Measurements from ENCODE around the gene UBE2V1. TPM values are rescaled to one million over a fixed set of nuclear protein-coding genes. Genes with fewer than 3 reads are reported as not detected.

Gene UBE2V1
- total RNA-seq, 2 donors from 2014 or later, result 47.1 to 64.7 TPM

GRCh38 chr20:50073500-50073899, 39.5 kb downstream of the UBE2V1 start:
- no peak for DNase-seq (ENCODE audit: low spot score)
- no peaks in the 10 kb centered on the region for H3K9me3 ChIP-seq
- 86% methylated on average over 2 of the region's 2 CpGs for WGBS
- H3K4me1 ChIP-seq (replicated peaks), result no peaks in the 10 kb centered on the region
- intact Hi-C loops (cut with DNase I), result no loop called here
- TF ChIP-seq POLR2A (IDR thresholded peaks at IDR 0.05) (no peak), CTCF (IDR thresholded peaks at IDR 0.05) (no peak), POLR2AphosphoS5 (IDR thresholded peaks at IDR 0.05) (no peak)
- H3K27me3 ChIP-seq (replicated peaks; ENCODE audit: insufficient read depth), result no peaks in the 10 kb centered on the region
- no peak overlapping the region for H3K27ac ChIP-seq
- no peaks in the 10 kb centered on the region for H3K36me3 ChIP-seq
- no peak overlapping the region for H3K4me3 ChIP-seq

GRCh38 chr20:50071039-50071888, 41.7 kb downstream of the UBE2V1 start:
- WGBS, result 12% methylated on average over 48 of the region's 48 CpGs
- H3K4me3 ChIP-seq, result peak overlapping the region; percentile 14 to 30
- intact Hi-C loops (cut with DNase I), result loop anchor here (1.0 kb wide), 1 partner anchor 92 kb away; no protein-coding TSS in a partner anchor
- TF ChIP-seq POLR2A (IDR thresholded peaks at IDR 0.05), result peak; percentile 14
- TF ChIP-seq CTCF (IDR thresholded peaks at IDR 0.05), result peak; percentile 99 to 100 (median 100)
- peak; percentile 82 for TF ChIP-seq POLR2AphosphoS5 (IDR thresholded peaks at IDR 0.05)
- H3K36me3 ChIP-seq, result no peaks in the 10 kb centered on the region
- DNase-seq (ENCODE audit: low spot score), result peak; percentile 84
- no peak overlapping the region for H3K27ac ChIP-seq
- H3K27me3 ChIP-seq (replicated peaks; ENCODE audit: insufficient read depth), result no peaks in the 10 kb centered on the region
- no peaks in the 10 kb centered on the region for H3K9me3 ChIP-seq
- no peaks in the 10 kb centered on the region for H3K4me1 ChIP-seq (replicated peaks)

- no peak overlapping the region for H3K4me3 ChIP-seq
- H3K36me3 ChIP-seq, result no peaks in the 10 kb centered on the region
- intact Hi-C loops (cut with DNase I), result no loop called here
- H3K9me3 ChIP-seq, result no peaks in the 10 kb centered on the region
- H3K4me1 ChIP-seq (replicated peaks), result no peaks in the 10 kb centered on the region
- H3K27ac ChIP-seq, result no peak overlapping the region
- no peak for DNase-seq (ENCODE audit: low spot score)
- WGBS, result 96% methylated on average over 7 of the region's 7 CpGs
- TF ChIP-seq CTCF (IDR thresholded peaks at IDR 0.05), result no peak
- no peak for TF ChIP-seq POLR2A (IDR thresholded peaks at IDR 0.05)
- TF ChIP-seq POLR2AphosphoS5 (IDR thresholded peaks at IDR 0.05), result no peak
- no peaks in the 10 kb centered on the region for H3K27me3 ChIP-seq (replicated peaks; ENCODE audit: insufficient read depth)
Measured at GRCh38 chr20:50070361-50070760, 42.6 kb downstream of the UBE2V1 start.

- WGBS, result 82% methylated on average over 11 of the region's 11 CpGs
- DNase-seq (ENCODE audit: low spot score), result no peak
- TF ChIP-seq POLR2A (IDR thresholded peaks at IDR 0.05) (no peak), CTCF (IDR thresholded peaks at IDR 0.05) (no peak), POLR2AphosphoS5 (IDR thresholded peaks at IDR 0.05) (no peak)
- Histone ChIP-seq H3K36me3 (no peaks in the 10 kb centered on the region), H3K9me3 (no peaks in the 10 kb centered on the region), H3K4me3 (no peak overlapping the region), H3K27ac (no peak overlapping the region), H3K4me1 (replicated peaks) (no peaks in the 10 kb centered on the region), H3K27me3 (replicated peaks; ENCODE audit: insufficient read depth) (no peaks in the 10 kb centered on the region)
- intact Hi-C loops (cut with DNase I), result no loop called here
Measured at GRCh38 chr20:50068041-50068651, 44.8 kb downstream of the UBE2V1 start.

Measured in prostate gland (tissue), 2 donors.